Adrenal gland (tissue), 5 donors: Measurements from ENCODE around the gene PYURF.

Experiments
- POLR2A ChIP-seq, 2 donors: fragments of 450-650 bp; IDR thresholded peaks; one replicate each; pipeline ENCODE4 v1.6.1; 2017; ENCODE audit warnings: antibody characterized with exemption in 2 of 2, mild to moderate bottlenecking in 2 of 2, moderate library complexity in 1 of 2
- TF ChIP-seq, protein P1 (sequence below), 6 experiments: fragments of 450-650 bp in 4 of 6; fragments of 200-600 bp in 2 of 6; sonication (generic) in 1 of 6; IDR thresholded peaks; 1 replicate in 5 of 6; 2 replicates in 1 of 6; pipeline versions ENCODE4 v1.5.1 to v1.8.0; 2016 to 2021; ENCODE audit warnings: antibody characterized with exemption in 6 of 6, mild to moderate bottlenecking in 2 of 6, moderate library complexity in 1 of 6
- donor health status: DM: no; HTN: no; CAD: no.

DNA sequence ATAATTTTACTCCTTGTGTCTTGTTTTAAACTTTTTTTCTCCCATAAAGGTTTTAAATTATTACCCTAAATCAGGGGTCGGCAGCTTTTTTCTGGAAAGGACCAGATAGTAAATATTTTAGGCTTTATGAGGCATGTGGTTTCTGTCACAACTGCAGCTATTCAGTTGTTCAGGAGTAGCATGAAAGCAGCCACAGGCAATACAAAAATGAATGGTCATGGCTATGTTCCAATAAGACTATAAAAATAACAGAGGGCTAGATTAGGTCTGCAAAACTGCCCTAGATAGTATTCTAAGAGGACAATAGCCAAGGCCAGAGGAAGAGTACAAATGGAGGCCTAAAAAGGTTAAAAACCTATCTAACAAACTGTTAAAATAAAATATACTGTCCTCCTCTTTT, 42.0 kb downstream of the PYURF start:
- TF ChIP-seq, protein P1, sequence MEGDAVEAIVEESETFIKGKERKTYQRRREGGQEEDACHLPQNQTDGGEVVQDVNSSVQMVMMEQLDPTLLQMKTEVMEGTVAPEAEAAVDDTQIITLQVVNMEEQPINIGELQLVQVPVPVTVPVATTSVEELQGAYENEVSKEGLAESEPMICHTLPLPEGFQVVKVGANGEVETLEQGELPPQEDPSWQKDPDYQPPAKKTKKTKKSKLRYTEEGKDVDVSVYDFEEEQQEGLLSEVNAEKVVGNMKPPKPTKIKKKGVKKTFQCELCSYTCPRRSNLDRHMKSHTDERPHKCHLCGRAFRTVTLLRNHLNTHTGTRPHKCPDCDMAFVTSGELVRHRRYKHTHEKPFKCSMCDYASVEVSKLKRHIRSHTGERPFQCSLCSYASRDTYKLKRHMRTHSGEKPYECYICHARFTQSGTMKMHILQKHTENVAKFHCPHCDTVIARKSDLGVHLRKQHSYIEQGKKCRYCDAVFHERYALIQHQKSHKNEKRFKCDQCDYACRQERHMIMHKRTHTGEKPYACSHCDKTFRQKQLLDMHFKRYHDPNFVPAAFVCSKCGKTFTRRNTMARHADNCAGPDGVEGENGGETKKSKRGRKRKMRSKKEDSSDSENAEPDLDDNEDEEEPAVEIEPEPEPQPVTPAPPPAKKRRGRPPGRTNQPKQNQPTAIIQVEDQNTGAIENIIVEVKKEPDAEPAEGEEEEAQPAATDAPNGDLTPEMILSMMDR (IDR thresholded peaks at IDR 0.05) = no peak
- no peak for TF ChIP-seq POLR2A (IDR thresholded peaks at IDR 0.05)
